GM12865 (cell line): Measurements from ENCODE around the gene SEPHS2.

Source experiments
- DNase-seq: peaks from one replicate; pipeline ENCODE4 v3.0.0; 2010; ENCODE audit warnings: low read depth
- H3K4me3 ChIP-seq: 2 replicates; pipeline ENCODE4 v1.5.1; 2011; ENCODE audit warnings: mild to moderate bottlenecking, low read depth, low read length, control low read depth
- TF ChIP-seq, protein P1 (sequence below): IDR thresholded peaks from 2 replicates; pipeline ENCODE4 v1.5.1; 2011; ENCODE audit warnings: low read length, control low read depth, low read depth, inconsistent platforms; ENCODE audit not compliant: insufficient read depth; ENCODE audit errors: missing control alignments

SEPHS2 gene

DNA sequence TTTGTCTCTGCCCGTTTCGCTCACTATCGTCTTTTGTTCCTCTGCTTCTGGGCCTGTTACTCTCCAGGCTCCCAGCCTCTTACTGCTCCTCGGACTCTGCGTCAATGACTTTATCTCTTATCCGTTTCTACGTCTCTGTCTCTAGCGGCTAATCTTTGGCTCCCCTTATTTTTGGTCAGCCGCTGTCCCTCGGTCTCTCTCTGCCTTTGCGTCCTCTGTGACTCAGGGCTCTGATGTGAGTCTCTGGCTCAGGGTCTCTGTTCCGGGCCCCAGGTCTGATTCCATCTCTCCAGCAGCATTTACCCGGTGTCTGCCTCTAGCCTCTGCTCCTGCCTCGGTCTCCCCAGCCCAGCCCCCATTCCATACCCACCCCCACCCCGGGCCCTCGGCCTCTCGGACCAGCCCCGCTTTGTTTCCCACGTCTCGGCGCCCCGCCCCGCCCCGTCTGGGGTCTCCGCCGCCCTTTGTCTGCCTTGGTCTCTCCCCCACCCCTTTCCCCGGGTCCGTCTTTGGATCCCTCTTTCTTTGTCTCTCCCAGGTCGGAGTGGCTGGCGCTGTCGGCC lies 51.0 kb downstream of the SEPHS2 start:
- TF ChIP-seq, protein P1, sequence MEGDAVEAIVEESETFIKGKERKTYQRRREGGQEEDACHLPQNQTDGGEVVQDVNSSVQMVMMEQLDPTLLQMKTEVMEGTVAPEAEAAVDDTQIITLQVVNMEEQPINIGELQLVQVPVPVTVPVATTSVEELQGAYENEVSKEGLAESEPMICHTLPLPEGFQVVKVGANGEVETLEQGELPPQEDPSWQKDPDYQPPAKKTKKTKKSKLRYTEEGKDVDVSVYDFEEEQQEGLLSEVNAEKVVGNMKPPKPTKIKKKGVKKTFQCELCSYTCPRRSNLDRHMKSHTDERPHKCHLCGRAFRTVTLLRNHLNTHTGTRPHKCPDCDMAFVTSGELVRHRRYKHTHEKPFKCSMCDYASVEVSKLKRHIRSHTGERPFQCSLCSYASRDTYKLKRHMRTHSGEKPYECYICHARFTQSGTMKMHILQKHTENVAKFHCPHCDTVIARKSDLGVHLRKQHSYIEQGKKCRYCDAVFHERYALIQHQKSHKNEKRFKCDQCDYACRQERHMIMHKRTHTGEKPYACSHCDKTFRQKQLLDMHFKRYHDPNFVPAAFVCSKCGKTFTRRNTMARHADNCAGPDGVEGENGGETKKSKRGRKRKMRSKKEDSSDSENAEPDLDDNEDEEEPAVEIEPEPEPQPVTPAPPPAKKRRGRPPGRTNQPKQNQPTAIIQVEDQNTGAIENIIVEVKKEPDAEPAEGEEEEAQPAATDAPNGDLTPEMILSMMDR: no peak
- H3K4me3 ChIP-seq: peak overlapping the region; percentile 85
- DNase-seq: no peak
